Smooth muscle cell (in vitro differentiated cells): ENCODE data around the gene CACNA1C. TPM values are rescaled to one million over a fixed set of nuclear protein-coding genes. Genes with fewer than 3 reads are reported as not detected.

Source experiments
- DNase-seq: peaks from one replicate; lab custom pipeline; 2025; ENCODE audit not compliant: unreplicated experiment; lab: John Stamatoyannopoulos, UW
- H2AFZ ChIP-seq: fragments of 200-600 bp; sonication (generic); 2 replicates; pipeline ENCODE4 v1.6.0; 2016; ENCODE audit warnings: antibody characterized with exemption, low read depth, mild to moderate bottlenecking
- H3F3A ChIP-seq: fragments of 200-600 bp; sonication (generic); 2 replicates; pipeline ENCODE4 v1.6.0; 2017; ENCODE audit warnings: antibody characterized with exemption, low read depth
- H3K27ac ChIP-seq: fragments of 200-600 bp; sonication (generic); 2 replicates; pipeline ENCODE4 v1.5.1; 2016; ENCODE audit warnings: low read depth, mild to moderate bottlenecking
- H3K27me3 ChIP-seq: fragments of 200-600 bp; sonication (generic); 2 replicates; pipeline ENCODE4 v1.6.1; 2016; ENCODE audit warnings: low read depth, mild to moderate bottlenecking
- H3K36me3 ChIP-seq: fragments of 200-600 bp; sonication (generic); 2 replicates; pipeline ENCODE4 v1.5.1; 2016; ENCODE audit warnings: low read depth
- H3K4me1 ChIP-seq: fragments of 200-600 bp; sonication (generic); 2 replicates; pipeline ENCODE4 v1.5.1; 2016; ENCODE audit warnings: low read depth
- H3K4me2 ChIP-seq: fragments of 200-600 bp; sonication (generic); 2 replicates; pipeline ENCODE4 v1.6.0; 2016; ENCODE audit warnings: mild to moderate bottlenecking
- H3K4me3 ChIP-seq: fragments of 200-600 bp; sonication (generic); 2 replicates; pipeline ENCODE4 v1.5.1; 2016; ENCODE audit warnings: mild to moderate bottlenecking
- H3K79me2 ChIP-seq: fragments of 200-600 bp; sonication (generic); 2 replicates; pipeline ENCODE4 v1.6.0; 2016; ENCODE audit warnings: low read depth, mild to moderate bottlenecking
- H3K9ac ChIP-seq: fragments of 200-600 bp; sonication (generic); 2 replicates; pipeline ENCODE4 v1.6.0; 2016; ENCODE audit warnings: low read depth
- H3K9me3 ChIP-seq: fragments of 200-600 bp; sonication (generic); replicated peaks from 2 replicates; pipeline ENCODE4 v1.5.1; 2016; ENCODE audit warnings: low read depth
- H4K20me1 ChIP-seq: fragments of 200-600 bp; sonication (generic); 2 replicates; pipeline ENCODE4 v1.6.0; 2016; ENCODE audit warnings: low read depth
- WGBS: methylation state at CpG from one replicate; pipeline ENCODE4 v1.1.7; 2016; ENCODE audit warnings: low lambda C conversion rate; 5-methylcytosine and 5-hydroxymethylcytosine counted together
- polyA plus RNA-seq: library from polyadenylated mRNA; unstranded; fragments of >200 nt; fragmentation: Nextera tagmentation; extraction: Ambion mirVana; gene quantifications from 2 replicates; pipeline ENCODE4 v1.2.1, GENCODE V29; 2016
- total RNA-seq: library from RNA; depleted of rRNA; stranded (reverse); fragments of >200 nt; gene quantifications from 2 replicates; pipeline ENCODE4 v1.2.3, GENCODE V29; 2014
- TF ChIP-seq, protein P1 (sequence below): fragments of 200-600 bp; sonication (generic); IDR thresholded peaks from 2 replicates; pipeline ENCODE4 v1.5.1; 2017; ENCODE audit warnings: borderline replicate concordance, mild to moderate bottlenecking, antibody characterized with exemption; ENCODE audit not compliant: insufficient read depth, poor library complexity, severe bottlenecking

CACNA1C gene
- total and polyA plus RNA-seq, 2 experiments from 2014 or later, result 1.6 to 4.5 TPM

DNA sequence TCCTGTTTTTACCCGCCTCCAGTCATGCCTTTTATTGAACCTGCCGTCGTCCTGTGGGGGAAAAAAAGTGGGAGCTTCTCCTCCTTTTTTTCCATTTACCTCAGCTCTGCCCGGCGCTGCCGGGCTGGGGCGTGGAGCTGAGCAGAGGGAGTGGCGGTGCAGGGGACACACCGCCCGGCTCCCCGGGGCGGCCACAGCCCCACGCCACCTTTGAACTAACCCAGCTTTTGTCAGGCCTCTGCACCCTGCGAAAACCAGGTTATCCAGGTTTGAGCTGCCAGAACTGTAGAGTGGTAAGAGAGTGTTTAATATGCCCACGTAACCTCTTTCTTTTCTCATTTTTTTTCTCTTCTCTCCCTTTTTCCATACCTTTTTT lies 581.0 kb downstream of the CACNA1C start:
- no peaks in the 10 kb centered on the region for H3K27me3 ChIP-seq
- WGBS, result 98% methylated on average over 15 of the region's 15 CpGs
- no peaks in the 10 kb centered on the region for H3K79me2 ChIP-seq
- no peaks in the 10 kb centered on the region for H3K4me1 ChIP-seq
- H3K9me3 ChIP-seq, result no peaks in the 10 kb centered on the region
- no peak overlapping the region for H3K9ac ChIP-seq
- H4K20me1 ChIP-seq, result no peaks in the 10 kb centered on the region
- no peak overlapping the region for H3K27ac ChIP-seq
- no peak for DNase-seq
- no peaks in the 10 kb centered on the region for H3K36me3 ChIP-seq
- no peak overlapping the region for H3K4me2 ChIP-seq
- no peak overlapping the region for H3K4me3 ChIP-seq
- TF ChIP-seq, protein P1, sequence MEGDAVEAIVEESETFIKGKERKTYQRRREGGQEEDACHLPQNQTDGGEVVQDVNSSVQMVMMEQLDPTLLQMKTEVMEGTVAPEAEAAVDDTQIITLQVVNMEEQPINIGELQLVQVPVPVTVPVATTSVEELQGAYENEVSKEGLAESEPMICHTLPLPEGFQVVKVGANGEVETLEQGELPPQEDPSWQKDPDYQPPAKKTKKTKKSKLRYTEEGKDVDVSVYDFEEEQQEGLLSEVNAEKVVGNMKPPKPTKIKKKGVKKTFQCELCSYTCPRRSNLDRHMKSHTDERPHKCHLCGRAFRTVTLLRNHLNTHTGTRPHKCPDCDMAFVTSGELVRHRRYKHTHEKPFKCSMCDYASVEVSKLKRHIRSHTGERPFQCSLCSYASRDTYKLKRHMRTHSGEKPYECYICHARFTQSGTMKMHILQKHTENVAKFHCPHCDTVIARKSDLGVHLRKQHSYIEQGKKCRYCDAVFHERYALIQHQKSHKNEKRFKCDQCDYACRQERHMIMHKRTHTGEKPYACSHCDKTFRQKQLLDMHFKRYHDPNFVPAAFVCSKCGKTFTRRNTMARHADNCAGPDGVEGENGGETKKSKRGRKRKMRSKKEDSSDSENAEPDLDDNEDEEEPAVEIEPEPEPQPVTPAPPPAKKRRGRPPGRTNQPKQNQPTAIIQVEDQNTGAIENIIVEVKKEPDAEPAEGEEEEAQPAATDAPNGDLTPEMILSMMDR, result no peak
- H3F3A ChIP-seq, result no peaks in the 10 kb centered on the region
- no peak overlapping the region for H2AFZ ChIP-seq

DNA sequence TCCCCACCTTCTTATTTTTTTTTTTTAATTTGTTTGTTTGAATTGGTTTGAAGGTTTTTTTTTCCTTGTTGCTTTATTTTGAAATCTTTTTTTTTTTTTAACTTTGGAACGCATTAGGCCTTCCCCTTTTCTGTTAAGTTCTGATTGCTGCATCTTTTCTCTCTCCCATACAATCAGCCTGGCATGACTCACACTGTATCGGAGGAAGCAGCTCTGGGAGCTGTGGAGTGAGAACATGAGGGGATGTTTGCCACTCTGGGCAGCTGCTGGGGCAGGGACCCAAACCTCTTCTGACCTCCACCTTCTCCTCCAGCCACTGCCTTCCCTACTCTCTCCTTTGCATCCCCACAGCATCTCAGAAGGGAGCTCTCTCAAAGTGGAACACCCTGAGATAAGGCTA lies 581.7 kb downstream of the CACNA1C start:
- no peaks in the 10 kb centered on the region for H3K4me1 ChIP-seq
- H3K79me2 ChIP-seq, result no peaks in the 10 kb centered on the region
- TF ChIP-seq, protein P1, result no peak
- H4K20me1 ChIP-seq, result no peaks in the 10 kb centered on the region
- DNase-seq, result no peak
- 63% methylated on average over 2 of the region's 2 CpGs for WGBS
- no peaks in the 10 kb centered on the region for H3K9me3 ChIP-seq
- no peak overlapping the region for H3K27ac ChIP-seq
- no peak overlapping the region for H2AFZ ChIP-seq
- H3K4me2 ChIP-seq, result no peak overlapping the region
- H3K27me3 ChIP-seq, result no peaks in the 10 kb centered on the region
- no peak overlapping the region for H3K4me3 ChIP-seq
- H3K36me3 ChIP-seq, result no peaks in the 10 kb centered on the region
- no peak overlapping the region for H3K9ac ChIP-seq
- H3F3A ChIP-seq, result no peaks in the 10 kb centered on the region

DNA sequence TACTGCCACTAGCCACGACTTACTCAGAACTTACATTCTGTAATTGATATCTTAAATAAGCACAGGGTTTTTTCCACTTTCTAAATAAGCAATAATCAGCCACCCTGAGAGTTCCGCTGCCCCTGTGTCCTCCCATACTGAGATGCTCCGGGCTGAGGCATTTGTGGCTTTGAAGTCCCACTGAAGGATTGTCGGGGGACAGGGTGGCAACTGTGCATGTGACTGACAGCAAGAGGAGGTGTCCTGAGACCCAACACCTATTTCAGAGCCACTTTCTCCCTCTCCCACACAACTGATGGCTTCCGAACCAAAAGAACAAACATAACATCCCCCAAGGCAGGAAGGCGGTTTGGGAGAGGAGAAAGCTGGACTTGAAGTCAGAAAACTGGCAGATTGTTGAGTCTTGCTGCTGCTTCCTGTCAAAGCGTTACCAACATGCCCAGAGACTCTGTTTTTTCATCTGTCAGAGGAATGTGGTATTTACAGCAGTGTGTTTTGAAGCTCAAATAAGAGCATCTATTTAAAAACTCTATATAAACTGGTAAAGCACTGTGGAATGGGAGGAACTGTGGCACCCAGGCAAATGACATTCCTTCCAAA lies 584.1 kb downstream of the CACNA1C start:
- Histone ChIP-seq H3K9me3 (no peaks in the 10 kb centered on the region), H3K79me2 (no peaks in the 10 kb centered on the region), H4K20me1 (no peaks in the 10 kb centered on the region), H3K4me1 (peaks cover 4% of the 10 kb centered on the region), H3K36me3 (no peaks in the 10 kb centered on the region), H3K4me3 (no peak overlapping the region), H3K27ac (peak overlapping the region; percentile 23), H3K9ac (no peak overlapping the region), H2AFZ (no peak overlapping the region), H3K27me3 (no peaks in the 10 kb centered on the region), H3K4me2 (no peak overlapping the region), H3F3A (no peaks in the 10 kb centered on the region)
- 68% methylated on average over 7 of the region's 7 CpGs for WGBS
- TF ChIP-seq, protein P1, result no peak
- DNase-seq, result no peak

DNA sequence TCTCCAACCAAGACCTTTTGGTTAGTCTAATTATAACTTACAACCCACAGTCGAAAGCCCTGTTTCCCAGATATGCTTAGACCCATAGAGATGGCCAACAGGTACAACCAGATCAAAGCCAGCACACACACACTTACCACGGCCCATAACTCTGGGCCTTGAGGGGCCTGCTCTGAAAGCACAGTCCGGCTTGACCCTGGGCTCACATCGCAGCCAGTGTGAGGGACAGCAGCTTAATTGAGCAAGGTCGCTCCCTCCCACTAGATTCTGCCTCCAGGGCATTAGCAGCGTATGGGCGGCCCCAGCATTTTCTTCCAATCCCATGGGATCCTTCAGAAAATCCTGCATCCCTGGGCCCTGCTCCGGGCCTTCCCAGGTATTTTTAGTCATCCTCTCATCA lies 584.6 kb downstream of the CACNA1C start:
- H3F3A ChIP-seq, result no peaks in the 10 kb centered on the region
- TF ChIP-seq, protein P1, result no peak
- no peak overlapping the region for H3K27ac ChIP-seq
- H3K27me3 ChIP-seq, result no peaks in the 10 kb centered on the region
- no peak overlapping the region for H3K4me3 ChIP-seq
- H2AFZ ChIP-seq, result no peak overlapping the region
- no peaks in the 10 kb centered on the region for H3K79me2 ChIP-seq
- no peaks in the 10 kb centered on the region for H3K9me3 ChIP-seq
- peaks cover 4% of the 10 kb centered on the region for H3K4me1 ChIP-seq
- H3K9ac ChIP-seq, result no peak overlapping the region
- H4K20me1 ChIP-seq, result no peaks in the 10 kb centered on the region
- 85% methylated on average over 8 of the region's 8 CpGs for WGBS
- H3K36me3 ChIP-seq, result no peaks in the 10 kb centered on the region
- no peak for DNase-seq
- no peak overlapping the region for H3K4me2 ChIP-seq
